Vagina (tissue), 2 donors: ENCODE measurements around the gene ETNK2.

Source experiments
- POLR2AphosphoS5 ChIP-seq, 2 donors: sonication (generic); formaldehyde crosslinking; IDR thresholded peaks; one replicate each; pipeline ENCODE4 v1.9.0; 2017; ENCODE audit warnings: antibody characterized with exemption in 2 of 2, mild to moderate bottlenecking in 2 of 2, low read depth in 1 of 2; ENCODE audit not compliant: insufficient read depth in 1 of 2
- TF ChIP-seq, protein P1 (sequence below), 3 experiments: fragments of 450-650 bp in 2 of 3; fragments of 200-600 bp in 1 of 3; sonication (generic) in 1 of 3; IDR thresholded peaks; one replicate each; pipeline ENCODE4 v1.5.1; 2017 to 2019; ENCODE audit warnings: antibody characterized with exemption in 3 of 3, mild to moderate bottlenecking in 2 of 3, moderate library complexity in 2 of 3

DNA sequence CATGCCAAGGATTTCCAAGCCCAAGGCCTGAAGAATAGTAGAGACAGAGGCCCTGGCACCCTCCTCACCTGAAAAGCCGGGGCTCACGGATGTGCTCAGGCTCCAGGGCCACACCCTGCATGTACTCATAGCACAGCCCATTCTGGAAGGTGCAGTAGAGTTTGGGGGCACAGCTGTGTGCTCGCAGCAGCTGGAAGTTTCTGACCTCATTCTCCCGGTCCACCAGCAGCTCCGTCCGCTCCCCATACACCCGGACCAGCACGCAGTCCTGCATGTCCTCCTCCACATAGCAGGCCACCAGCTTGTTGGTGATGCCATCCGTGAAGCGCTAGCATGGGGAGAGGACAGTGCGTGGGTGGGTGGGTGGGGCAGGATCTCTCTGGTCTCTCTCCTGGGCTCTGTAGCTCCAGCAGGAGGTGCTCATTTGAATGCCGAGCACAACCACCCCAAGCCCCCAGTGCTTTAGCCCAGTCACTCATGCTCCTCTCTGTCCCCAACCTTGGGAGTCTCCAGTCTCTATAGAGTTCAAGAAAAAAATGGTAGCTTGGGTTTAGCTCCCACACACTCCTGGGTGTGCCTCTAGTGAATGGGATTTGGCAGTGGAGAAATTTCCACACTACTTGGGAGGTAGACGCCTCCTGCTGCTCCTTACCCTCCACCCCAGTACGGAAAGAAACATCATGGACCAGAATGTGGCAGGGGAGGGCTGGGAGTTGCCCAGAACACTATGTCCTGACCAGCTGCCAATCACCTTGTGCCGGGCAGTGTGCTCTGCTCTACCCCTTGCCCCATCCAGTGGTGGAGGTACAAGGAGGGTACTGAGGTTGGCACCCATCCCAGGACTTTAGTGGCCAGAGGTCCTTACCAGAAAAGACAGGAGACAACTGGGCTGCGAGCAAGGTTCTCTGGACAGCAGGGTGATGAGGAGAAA lies 1.9 kb downstream of the ETNK2 start:
- TF ChIP-seq, protein P1, sequence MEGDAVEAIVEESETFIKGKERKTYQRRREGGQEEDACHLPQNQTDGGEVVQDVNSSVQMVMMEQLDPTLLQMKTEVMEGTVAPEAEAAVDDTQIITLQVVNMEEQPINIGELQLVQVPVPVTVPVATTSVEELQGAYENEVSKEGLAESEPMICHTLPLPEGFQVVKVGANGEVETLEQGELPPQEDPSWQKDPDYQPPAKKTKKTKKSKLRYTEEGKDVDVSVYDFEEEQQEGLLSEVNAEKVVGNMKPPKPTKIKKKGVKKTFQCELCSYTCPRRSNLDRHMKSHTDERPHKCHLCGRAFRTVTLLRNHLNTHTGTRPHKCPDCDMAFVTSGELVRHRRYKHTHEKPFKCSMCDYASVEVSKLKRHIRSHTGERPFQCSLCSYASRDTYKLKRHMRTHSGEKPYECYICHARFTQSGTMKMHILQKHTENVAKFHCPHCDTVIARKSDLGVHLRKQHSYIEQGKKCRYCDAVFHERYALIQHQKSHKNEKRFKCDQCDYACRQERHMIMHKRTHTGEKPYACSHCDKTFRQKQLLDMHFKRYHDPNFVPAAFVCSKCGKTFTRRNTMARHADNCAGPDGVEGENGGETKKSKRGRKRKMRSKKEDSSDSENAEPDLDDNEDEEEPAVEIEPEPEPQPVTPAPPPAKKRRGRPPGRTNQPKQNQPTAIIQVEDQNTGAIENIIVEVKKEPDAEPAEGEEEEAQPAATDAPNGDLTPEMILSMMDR (IDR thresholded peaks at IDR 0.05), result no peak
- peak in 1 of 2 donors; percentile 47 for TF ChIP-seq POLR2AphosphoS5 (IDR thresholded peaks at IDR 0.05; ENCODE audit: insufficient read depth in 1 of 2, low read depth in 1 of 2)
